Measurements from ENCODE around the gene ADCY5.

DNA sequence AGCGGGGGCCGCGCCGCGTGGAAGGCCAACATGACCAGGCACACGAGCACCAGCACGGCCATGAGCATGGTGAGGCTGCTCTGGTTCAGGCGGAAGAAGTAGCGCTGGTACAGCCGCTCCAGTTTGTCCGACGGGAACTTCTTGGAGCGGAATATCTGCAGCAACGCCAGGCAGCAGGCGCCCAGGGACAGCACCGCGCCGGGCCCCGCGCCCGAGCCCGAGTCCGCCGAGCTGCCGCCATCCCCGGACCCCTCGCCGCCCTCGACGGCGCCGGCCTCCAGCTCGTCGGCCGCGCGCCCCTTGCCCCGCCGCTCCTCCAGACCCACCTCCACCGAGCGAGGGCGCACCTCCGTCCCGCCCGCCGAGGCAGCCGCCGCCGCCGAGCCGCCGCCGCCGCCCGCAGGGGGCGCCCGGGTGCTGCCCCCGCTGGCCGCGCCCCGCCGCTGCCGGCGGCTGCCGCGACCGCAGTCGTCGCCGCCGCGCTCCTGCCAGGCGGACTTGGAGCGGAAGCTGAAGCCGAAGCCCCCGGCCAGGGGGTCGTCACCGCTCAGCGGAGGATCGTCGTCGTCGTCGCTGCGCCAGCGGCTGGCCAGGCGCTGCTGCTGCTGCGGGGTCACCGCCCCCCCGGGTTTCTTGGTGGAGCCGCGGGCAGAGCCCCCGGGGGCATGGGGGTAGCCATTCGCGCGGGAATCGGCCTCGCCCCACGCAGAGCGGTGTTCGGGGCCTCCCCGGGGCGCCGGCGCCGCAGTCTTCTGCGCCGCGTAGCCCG, 957 bp downstream of the ADCY5 start:
- TF ChIP-seq CTCF (conservative IDR thresholded peaks at IDR 0.05) (no peak), EZH2 (IDR thresholded peaks at IDR 0.05; ENCODE audit: low read depth) (no peak)
